K562 (cell line): ENCODE measurements around the gene ITGA1. TPM values are rescaled to one million over a fixed set of nuclear protein-coding genes. Genes with fewer than 3 reads are reported as not detected.

ENCODE experiments used
- ARID1B ChIP-seq: fragments of 450-650 bp; IDR thresholded peaks from 2 replicates; pipeline ENCODE4 v1.6.1; 2016; ENCODE audit warnings: antibody characterized with exemption, mild to moderate bottlenecking, inconsistent platforms
- ERF ChIP-seq: fragments of 450-650 bp; formaldehyde crosslinking; IDR thresholded peaks from 2 replicates; pipeline ENCODE4 v1.4.0; 2020; ENCODE audit warnings: mild to moderate bottlenecking, mixed read lengths
- FOXK1 ChIP-seq: sonication (generic); formaldehyde crosslinking; IDR thresholded peaks from 2 replicates; pipeline ENCODE4 v1.8.0; 2022; ENCODE audit warnings: missing genetic modification reagents, mild to moderate bottlenecking, borderline replicate concordance
- JUND ChIP-seq, 2 experiments: IDR thresholded peaks; 2 replicates in 1 of 2; 3 replicates in 1 of 2; pipeline ENCODE4 v1.6.1; 2011; ENCODE audit warnings: borderline replicate concordance in 2 of 2, low read depth in 2 of 2, low read length in 2 of 2, improper control_type of control experiment in 1 of 2, missing biosample characterization in 1 of 2, missing genetic modification characterization in 1 of 2, missing genetic modification reagents in 1 of 2
- PHB2 ChIP-seq: fragments of 450-650 bp; IDR thresholded peaks from 2 replicates; pipeline ENCODE4 v1.6.1; 2017; ENCODE audit warnings: low read depth
- PHF20 ChIP-seq: fragments of 450-650 bp; IDR thresholded peaks from 2 replicates; pipeline ENCODE4 v1.6.1; 2018; ENCODE audit not compliant: partially characterized antibody
- ZNF583 ChIP-seq: fragments of 250-450 bp; sonication (Bioruptor Pico); IDR thresholded peaks from 2 replicates; pipeline ENCODE4 v1.4.0; 2020
- polyA plus RNA-seq, 8 experiments: library from polyadenylated mRNA; depleted of rRNA in 4 of 8; stranded (reverse) in 5 of 8; unstranded in 3 of 8; fragments of >200 nt; fragmentation: Nextera tagmentation in 2 of 8; fragmentation: Illumina TruSeq in 1 of 8; extraction: Ambion mirVana in 2 of 8; extraction: Trizol in 1 of 8; gene quantifications; 2 replicates each; pipeline versions ENCODE4 v1.2.1 to v1.2.3, GENCODE V29; 2011 to 2014; ENCODE audit warnings: inconsistent platforms in 1 of 8, missing spikeins in 1 of 8
- total RNA-seq, 7 experiments: library from RNA; depleted of rRNA in 6 of 7; stranded (reverse); fragments of >200 nt in 6 of 7; fragmentation: Illumina TruSeq in 2 of 7; extraction: Trizol in 2 of 7; gene quantifications; 2 replicates each; pipeline versions ENCODE4 v1.2.1 to v1.2.3, GENCODE V29; 2011 to 2021; ENCODE audit warnings: low replicate concordance in 1 of 7
- TF ChIP-seq, protein P1 (sequence below): fragments of 200-600 bp; sonication (generic); IDR thresholded peaks from one replicate; pipeline ENCODE4 v1.6.1; 2012; ENCODE audit warnings: mild to moderate bottlenecking, low read depth, low read length, inconsistent platforms

The ITGA1 gene
- total and polyA plus RNA-seq, 9 of the 15 experiments (the other 6 are each of a cell fraction or from before 2014, with no cell fraction given): 0.04 to 0.22 TPM; not detected in 7

DNA sequence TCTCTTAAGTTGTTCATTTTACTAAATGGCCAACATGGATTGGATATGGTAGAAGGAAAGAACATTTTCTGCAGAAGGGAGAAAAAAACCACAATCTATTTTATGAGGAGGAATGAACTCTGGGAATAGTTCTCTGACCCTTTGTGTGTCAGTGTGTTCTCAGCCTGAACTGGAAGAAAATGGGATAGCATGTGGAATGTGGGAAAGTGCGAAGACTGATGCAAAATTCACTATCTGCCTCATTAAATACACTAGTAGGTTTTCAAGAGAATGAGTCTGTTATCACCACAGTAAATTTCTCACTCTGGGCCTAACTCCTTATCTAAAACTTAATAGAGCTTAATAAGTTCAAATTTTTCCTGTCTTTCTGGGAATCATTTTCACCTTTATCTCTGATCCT is 22.7 kb downstream of the ITGA1 start (continued):
- TF ChIP-seq, protein P1, sequence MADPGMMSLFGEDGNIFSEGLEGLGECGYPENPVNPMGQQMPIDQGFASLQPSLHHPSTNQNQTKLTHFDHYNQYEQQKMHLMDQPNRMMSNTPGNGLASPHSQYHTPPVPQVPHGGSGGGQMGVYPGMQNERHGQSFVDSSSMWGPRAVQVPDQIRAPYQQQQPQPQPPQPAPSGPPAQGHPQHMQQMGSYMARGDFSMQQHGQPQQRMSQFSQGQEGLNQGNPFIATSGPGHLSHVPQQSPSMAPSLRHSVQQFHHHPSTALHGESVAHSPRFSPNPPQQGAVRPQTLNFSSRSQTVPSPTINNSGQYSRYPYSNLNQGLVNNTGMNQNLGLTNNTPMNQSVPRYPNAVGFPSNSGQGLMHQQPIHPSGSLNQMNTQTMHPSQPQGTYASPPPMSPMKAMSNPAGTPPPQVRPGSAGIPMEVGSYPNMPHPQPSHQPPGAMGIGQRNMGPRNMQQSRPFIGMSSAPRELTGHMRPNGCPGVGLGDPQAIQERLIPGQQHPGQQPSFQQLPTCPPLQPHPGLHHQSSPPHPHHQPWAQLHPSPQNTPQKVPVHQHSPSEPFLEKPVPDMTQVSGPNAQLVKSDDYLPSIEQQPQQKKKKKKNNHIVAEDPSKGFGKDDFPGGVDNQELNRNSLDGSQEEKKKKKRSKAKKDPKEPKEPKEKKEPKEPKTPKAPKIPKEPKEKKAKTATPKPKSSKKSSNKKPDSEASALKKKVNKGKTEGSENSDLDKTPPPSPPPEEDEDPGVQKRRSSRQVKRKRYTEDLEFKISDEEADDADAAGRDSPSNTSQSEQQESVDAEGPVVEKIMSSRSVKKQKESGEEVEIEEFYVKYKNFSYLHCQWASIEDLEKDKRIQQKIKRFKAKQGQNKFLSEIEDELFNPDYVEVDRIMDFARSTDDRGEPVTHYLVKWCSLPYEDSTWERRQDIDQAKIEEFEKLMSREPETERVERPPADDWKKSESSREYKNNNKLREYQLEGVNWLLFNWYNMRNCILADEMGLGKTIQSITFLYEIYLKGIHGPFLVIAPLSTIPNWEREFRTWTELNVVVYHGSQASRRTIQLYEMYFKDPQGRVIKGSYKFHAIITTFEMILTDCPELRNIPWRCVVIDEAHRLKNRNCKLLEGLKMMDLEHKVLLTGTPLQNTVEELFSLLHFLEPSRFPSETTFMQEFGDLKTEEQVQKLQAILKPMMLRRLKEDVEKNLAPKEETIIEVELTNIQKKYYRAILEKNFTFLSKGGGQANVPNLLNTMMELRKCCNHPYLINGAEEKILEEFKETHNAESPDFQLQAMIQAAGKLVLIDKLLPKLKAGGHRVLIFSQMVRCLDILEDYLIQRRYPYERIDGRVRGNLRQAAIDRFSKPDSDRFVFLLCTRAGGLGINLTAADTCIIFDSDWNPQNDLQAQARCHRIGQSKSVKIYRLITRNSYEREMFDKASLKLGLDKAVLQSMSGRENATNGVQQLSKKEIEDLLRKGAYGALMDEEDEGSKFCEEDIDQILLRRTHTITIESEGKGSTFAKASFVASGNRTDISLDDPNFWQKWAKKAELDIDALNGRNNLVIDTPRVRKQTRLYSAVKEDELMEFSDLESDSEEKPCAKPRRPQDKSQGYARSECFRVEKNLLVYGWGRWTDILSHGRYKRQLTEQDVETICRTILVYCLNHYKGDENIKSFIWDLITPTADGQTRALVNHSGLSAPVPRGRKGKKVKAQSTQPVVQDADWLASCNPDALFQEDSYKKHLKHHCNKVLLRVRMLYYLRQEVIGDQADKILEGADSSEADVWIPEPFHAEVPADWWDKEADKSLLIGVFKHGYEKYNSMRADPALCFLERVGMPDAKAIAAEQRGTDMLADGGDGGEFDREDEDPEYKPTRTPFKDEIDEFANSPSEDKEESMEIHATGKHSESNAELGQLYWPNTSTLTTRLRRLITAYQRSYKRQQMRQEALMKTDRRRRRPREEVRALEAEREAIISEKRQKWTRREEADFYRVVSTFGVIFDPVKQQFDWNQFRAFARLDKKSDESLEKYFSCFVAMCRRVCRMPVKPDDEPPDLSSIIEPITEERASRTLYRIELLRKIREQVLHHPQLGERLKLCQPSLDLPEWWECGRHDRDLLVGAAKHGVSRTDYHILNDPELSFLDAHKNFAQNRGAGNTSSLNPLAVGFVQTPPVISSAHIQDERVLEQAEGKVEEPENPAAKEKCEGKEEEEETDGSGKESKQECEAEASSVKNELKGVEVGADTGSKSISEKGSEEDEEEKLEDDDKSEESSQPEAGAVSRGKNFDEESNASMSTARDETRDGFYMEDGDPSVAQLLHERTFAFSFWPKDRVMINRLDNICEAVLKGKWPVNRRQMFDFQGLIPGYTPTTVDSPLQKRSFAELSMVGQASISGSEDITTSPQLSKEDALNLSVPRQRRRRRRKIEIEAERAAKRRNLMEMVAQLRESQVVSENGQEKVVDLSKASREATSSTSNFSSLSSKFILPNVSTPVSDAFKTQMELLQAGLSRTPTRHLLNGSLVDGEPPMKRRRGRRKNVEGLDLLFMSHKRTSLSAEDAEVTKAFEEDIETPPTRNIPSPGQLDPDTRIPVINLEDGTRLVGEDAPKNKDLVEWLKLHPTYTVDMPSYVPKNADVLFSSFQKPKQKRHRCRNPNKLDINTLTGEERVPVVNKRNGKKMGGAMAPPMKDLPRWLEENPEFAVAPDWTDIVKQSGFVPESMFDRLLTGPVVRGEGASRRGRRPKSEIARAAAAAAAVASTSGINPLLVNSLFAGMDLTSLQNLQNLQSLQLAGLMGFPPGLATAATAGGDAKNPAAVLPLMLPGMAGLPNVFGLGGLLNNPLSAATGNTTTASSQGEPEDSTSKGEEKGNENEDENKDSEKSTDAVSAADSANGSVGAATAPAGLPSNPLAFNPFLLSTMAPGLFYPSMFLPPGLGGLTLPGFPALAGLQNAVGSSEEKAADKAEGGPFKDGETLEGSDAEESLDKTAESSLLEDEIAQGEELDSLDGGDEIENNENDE: no peak
- TF ChIP-seq ERF (CRISPR knock-in tag) (no peak), ZNF583 (CRISPR knock-in tag) (no peak), PHB2 (no peak), ARID1B (no peak), JUND (IDR thresholded peaks at IDR 0.05; ENCODE audit: borderline replicate concordance, low read depth, low read length) (no peak), JUND (tag; IDR thresholded peaks at IDR 0.05; ENCODE audit: borderline replicate concordance, low read depth, low read length) (no peak), PHF20 (no peak), FOXK1 (CRISPR knock-in tag) (no peak)
